K562 (cell line): ENCODE measurements around the gene AK5.

ENCODE experiments used
- ILK ChIP-seq: fragments of 450-650 bp; IDR thresholded peaks from 2 replicates; pipeline ENCODE4 v1.6.1; 2016; ENCODE audit warnings: missing genetic modification characterization, low read depth, mild to moderate bottlenecking, missing compliant biosample characterization, moderate library complexity, borderline replicate concordance
- TF ChIP-seq, protein P1 (sequence below), 3 experiments: IDR thresholded peaks in 2 of 3; conservative IDR thresholded peaks in 1 of 3; 2 replicates each; pipeline ENCODE4 v1.5.1; 2011 to 2012; ENCODE audit warnings: low read length in 3 of 3, mild to moderate bottlenecking in 3 of 3, control low read depth in 2 of 3, improper control_type of control experiment in 1 of 3, inconsistent platforms in 1 of 3, low read depth in 1 of 3, mixed read lengths in 1 of 3, moderate library complexity in 1 of 3; ENCODE audit not compliant: insufficient read depth in 2 of 3

DNA sequence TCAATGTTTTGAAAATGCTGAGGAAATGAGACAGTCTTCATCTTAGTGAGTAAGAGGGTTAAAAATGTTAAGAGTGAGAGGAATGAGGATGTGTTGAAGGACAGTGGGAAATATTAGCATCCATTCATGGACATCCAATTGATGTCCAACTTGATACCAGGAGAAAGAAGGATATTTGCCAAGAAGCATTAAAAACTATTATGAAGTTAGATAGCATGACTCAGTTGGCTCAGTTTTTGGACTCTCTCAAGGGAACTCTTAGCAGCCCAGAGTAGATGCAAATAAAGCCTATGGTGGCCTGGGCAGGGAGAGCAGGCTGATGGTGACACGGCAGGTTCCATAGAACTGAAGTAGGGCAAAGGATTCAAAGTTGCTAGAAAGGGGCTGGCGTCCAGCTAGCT, 229.6 kb downstream of the AK5 start:
- TF ChIP-seq, protein P1, sequence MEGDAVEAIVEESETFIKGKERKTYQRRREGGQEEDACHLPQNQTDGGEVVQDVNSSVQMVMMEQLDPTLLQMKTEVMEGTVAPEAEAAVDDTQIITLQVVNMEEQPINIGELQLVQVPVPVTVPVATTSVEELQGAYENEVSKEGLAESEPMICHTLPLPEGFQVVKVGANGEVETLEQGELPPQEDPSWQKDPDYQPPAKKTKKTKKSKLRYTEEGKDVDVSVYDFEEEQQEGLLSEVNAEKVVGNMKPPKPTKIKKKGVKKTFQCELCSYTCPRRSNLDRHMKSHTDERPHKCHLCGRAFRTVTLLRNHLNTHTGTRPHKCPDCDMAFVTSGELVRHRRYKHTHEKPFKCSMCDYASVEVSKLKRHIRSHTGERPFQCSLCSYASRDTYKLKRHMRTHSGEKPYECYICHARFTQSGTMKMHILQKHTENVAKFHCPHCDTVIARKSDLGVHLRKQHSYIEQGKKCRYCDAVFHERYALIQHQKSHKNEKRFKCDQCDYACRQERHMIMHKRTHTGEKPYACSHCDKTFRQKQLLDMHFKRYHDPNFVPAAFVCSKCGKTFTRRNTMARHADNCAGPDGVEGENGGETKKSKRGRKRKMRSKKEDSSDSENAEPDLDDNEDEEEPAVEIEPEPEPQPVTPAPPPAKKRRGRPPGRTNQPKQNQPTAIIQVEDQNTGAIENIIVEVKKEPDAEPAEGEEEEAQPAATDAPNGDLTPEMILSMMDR (IDR thresholded peaks at IDR 0.05 in 2 of 3, conservative IDR thresholded peaks at IDR 0.05 in 1 of 3; ENCODE audit: insufficient read depth in 2 of 3, low read depth in 1 of 3, low read length in 3 of 3), result no peak
- no peak for TF ChIP-seq ILK
